HFF-Myc (cell line): Measurements from ENCODE around the gene HHATL.

Experiments
- DNase-seq: peaks from one replicate; pipeline ENCODE4 v3.0.0-alpha.2; 2011; ENCODE audit warnings: low read depth; ENCODE audit errors: extremely low read depth
- H3K4me3 ChIP-seq: replicated peaks from 2 replicates; pipeline ENCODE4 v1.5.1; 2011; ENCODE audit warnings: low read depth, mild to moderate bottlenecking, control low read depth, low read length
- CTCF ChIP-seq: IDR thresholded peaks from 2 replicates; pipeline ENCODE4 v1.5.1; 2012; ENCODE audit warnings: mild to moderate bottlenecking, low read depth, low read length, control low read depth; ENCODE audit errors: missing control alignments

Gene HHATL

GRCh38 chr3:42667523-42668412, 34.8 kb downstream of the HHATL start:
- no peak overlapping the region for H3K4me3 ChIP-seq
- TF ChIP-seq CTCF = no peak
- no peak for DNase-seq

GRCh38 chr3:42667096-42667522, 35.5 kb downstream of the HHATL start:
- no peak for DNase-seq
- no peak for TF ChIP-seq CTCF
- H3K4me3 ChIP-seq = no peak overlapping the region

- DNase-seq = no peak
- TF ChIP-seq CTCF = no peak
- no peak overlapping the region for H3K4me3 ChIP-seq
Observed at GRCh38 chr3:42666577-42666998, 36.0 kb downstream of the HHATL start.

- H3K4me3 ChIP-seq = no peak overlapping the region
- DNase-seq = no peak
- TF ChIP-seq CTCF = no peak
Observed at GRCh38 chr3:42666022-42666421, 36.6 kb downstream of the HHATL start.

GRCh38 chr3:42665050-42665878, 37.3 kb downstream of the HHATL start:
- H3K4me3 ChIP-seq = no peak overlapping the region
- no peak for DNase-seq
- no peak for TF ChIP-seq CTCF

GRCh38 chr3:42664438-42664803, 38.2 kb downstream of the HHATL start:
- DNase-seq = no peak
- TF ChIP-seq CTCF = no peak
- H3K4me3 ChIP-seq = no peak overlapping the region
